LNCAP (cell line): ENCODE measurements around the gene ELMOD1.

Experiments
- CTCF ChIP-seq: fragments of 450-650 bp; IDR thresholded peaks from 2 replicates; pipeline ENCODE4 v1.5.1; 2017; ENCODE audit warnings: mild to moderate bottlenecking

The ELMOD1 gene

DNA sequence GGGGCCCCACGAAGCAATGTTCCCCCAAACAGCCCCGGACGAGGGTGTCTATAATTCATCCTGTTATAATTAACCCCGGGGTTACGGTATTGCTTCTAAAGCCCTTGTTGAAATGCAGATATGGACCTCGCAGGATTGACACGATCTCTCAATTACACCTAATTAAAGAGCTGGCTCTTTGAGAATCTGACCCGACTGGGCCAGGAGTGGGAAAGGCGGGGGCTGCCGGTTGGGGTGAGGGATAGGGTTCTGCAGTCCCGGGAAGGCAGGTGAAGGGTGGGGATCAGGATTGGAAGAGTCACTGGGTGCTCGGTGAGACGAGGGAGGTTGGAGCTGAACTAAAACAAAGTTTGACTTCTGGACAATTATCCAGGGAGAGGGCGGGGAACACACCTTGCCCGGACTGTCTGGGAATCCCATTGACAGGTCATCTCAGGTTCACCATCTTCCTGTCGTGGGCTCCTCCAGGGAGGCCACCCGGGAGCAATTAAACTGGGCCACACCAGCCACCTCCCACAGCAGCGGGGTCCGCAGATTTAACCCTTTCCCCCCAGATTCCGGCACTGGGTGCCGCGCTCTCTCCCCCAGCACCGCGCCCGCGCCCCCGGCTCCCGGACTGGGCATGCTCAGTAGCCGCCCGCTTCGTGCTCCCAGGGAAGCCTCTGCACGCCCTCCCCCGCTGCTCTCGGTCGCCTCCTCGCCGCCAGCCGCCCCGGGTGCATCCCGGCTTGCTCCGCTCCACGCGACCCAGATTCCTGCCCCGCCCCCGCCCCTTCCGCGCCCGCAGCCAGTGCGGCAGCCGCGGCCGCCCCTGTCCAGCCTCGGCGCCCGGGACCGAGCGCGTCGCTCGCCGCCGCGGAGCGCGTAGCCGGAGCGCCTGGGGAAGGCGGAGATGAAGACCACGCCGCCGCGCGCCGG, at the start of gene ELMOD1:
Gene ELMOD1 (plus strand): TSS at position 688 of the 918 bp plus-strand sequence. CDS start 27,043 bp downstream, outside the sequence.
- no peak for TF ChIP-seq CTCF

DNA sequence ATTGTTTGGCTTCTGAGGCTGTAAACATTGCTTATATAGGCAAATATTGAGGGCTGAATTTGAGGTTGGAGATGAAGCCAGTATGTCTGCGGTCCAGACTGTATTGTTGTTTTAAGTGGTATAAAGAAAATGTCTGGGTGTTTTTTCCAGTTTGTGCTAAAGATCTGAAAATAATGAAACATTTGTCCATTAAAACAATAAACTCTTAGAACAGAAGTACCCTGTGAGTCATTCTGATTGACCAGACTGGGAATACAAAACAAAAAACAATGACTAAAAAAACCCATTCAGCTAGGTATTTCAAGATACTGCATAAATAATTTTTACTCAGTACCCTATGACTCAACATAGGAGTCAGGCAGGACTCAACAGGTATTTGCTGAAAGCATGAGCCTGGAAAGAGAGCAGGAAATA, 45.8 kb upstream of the ELMOD1 start:
- TF ChIP-seq CTCF: no peak

GRCh38 chr11:107547961-107548360, 43.0 kb upstream of the ELMOD1 start:
- no peak for TF ChIP-seq CTCF

- TF ChIP-seq CTCF: peak; percentile 89
These were observed 41.5 kb upstream of the ELMOD1 start for GRCh38 chr11:107549253-107549953.

DNA sequence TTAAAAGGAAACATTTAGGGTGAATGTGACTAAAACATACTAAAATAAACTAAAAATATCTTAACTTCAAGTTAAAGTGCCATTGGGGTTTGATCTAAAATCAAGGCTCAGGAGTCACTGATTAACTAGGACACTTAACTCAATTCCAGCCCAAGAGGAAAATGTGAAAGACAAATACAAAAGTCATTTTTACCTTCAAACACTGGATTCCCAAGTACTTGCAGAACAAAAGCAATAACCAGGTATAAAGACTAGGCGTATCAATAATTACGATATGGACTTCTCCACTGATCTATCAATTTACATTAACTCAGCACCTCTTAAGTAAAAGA, 41.0 kb upstream of the ELMOD1 start:
- TF ChIP-seq CTCF: no peak

- TF ChIP-seq CTCF: no peak
These were observed 40.6 kb upstream of the ELMOD1 start for GRCh38 chr11:107550304-107550703.

- no peak for TF ChIP-seq CTCF
These were observed 29.3 kb upstream of the ELMOD1 start for GRCh38 chr11:107561688-107562087.
